BJ (cell line): ENCODE data around the gene NFIX. TPM values are rescaled to one million over a fixed set of nuclear protein-coding genes. Genes with fewer than 3 reads are reported as not detected.
A peak's percentile ranks its signal among the peaks of the same experiment; 100 is the strongest.

Experiments
- CTCF ChIA-PET: fragments of 350-600 bp; formaldehyde crosslinking; extraction: SDS; loops from one replicate; lab custom pipeline; 2021; ENCODE audit warnings: antibody characterized with exemption, inconsistent platforms; lab: Yijun Ruan, JAX
- POLR2A ChIA-PET: fragments of 300-600 bp; sonication (Branson Sonifier 250); formaldehyde crosslinking; extraction: SDS; loops from one replicate; lab custom pipeline; 2021; ENCODE audit warnings: antibody characterized with exemption; lab: Charles Lee
- DNase-seq: peaks from one replicate; pipeline ENCODE4 v3.0.0-alpha.2; 2011; ENCODE audit warnings: low read depth
- H3K27me3 ChIP-seq: 2 replicates; pipeline ENCODE4 v1.6.0; 2011; ENCODE audit warnings: low read length; ENCODE audit not compliant: control insufficient read depth, insufficient read depth
- H3K36me3 ChIP-seq: 2 replicates; pipeline ENCODE4 v1.5.1; 2011; ENCODE audit warnings: low read length; ENCODE audit not compliant: control insufficient read depth, insufficient read depth
- H3K4me3 ChIP-seq: 2 replicates; pipeline ENCODE4 v1.5.1; 2011; ENCODE audit warnings: low read depth, mild to moderate bottlenecking, control low read depth, low read length
- CTCF ChIP-seq: IDR thresholded peaks from 2 replicates; pipeline ENCODE4 v1.5.1; 2011; ENCODE audit warnings: low read depth, mild to moderate bottlenecking, control low read depth, inconsistent platforms, low read length, moderate library complexity; ENCODE audit not compliant: insufficient read depth
- polyA plus RNA-seq: library from polyadenylated mRNA; depleted of rRNA; stranded (reverse); fragments of >200 nt; gene quantifications from 2 replicates; pipeline ENCODE4 v1.2.3, GENCODE V29; 2011

NFIX gene
- polyA plus RNA-seq, 1 experiment: 29.4 TPM

DNA sequence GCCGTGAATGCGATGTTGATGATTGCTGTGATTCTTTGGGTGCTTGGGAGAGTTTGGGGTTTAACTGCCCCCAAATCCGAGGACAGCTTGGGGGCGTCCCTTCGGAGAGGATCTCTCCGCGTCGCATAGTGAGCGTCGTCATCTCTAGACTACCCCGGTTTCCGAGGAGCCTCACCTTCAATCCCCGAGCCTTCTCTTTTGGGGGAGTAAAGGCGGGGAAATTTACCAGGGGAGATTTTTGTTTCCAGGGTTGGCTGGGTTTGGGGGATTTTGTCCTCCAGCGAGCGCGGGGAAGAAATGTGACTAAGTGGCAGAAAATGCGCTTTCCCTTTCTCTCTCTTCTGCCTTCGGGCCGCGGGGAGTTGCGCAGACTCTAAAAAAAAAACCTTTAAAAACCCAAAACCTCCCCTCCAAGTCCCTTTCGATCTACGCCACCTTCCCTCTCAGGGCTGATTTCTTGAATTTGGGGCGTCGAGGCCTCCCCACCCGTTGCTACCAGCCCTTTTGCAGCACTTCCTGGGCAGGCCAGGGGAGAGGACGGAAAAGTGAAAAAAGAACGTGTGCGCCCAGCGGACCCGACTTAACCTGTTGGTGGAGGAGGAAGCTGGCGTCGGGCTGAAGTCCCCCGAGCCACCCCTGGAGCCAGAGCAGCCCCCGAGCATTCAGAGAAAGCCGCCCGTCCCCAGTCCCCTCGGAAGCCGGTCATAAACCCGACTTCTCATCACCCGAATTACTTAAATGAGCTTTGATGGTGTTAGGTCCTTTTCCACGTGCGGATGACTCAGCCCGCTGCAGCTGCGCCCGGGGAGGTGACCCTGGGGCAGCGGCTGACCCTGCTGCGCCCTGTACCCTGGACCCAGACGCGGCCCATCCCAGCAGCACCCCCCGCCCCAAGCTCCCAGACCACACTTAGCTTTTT, 17.7 kb downstream of the NFIX start:
- peaks cover 8% of the 10 kb centered on the region for H3K36me3 ChIP-seq
- POLR2A ChIA-PET: interaction anchor here (0.5 kb wide), 1 partner anchor 10 kb away, joined by 19 read pairs; no protein-coding TSS in a partner anchor

GRCh38 chr19:13013649-13014048, 18.4 kb downstream of the NFIX start:
- no peak for DNase-seq
- CTCF ChIA-PET: interaction anchor here (0.6 to 1.9 kb wide), 6 partner anchors 8 to 92 kb away, joined by 3 to 10 read pairs (median 4); no protein-coding TSS in a partner anchor
- peaks cover 6% of the 10 kb centered on the region for H3K36me3 ChIP-seq
- H3K4me3 ChIP-seq: no peak overlapping the region
- POLR2A ChIA-PET: no interaction called here
- TF ChIP-seq CTCF: no peak
- H3K27me3 ChIP-seq: no peaks in the 10 kb centered on the region

More for the DNA sequence above, 17.7 kb downstream of the NFIX start:
- peak overlapping the region; percentile 38 for H3K4me3 ChIP-seq
- CTCF ChIA-PET: interaction anchor here (0.6 to 1.9 kb wide), 6 partner anchors 9 to 93 kb away, joined by 3 to 10 read pairs (median 4); no protein-coding TSS in a partner anchor
- DNase-seq: no peak
- TF ChIP-seq CTCF: no peak
- H3K27me3 ChIP-seq: no peaks in the 10 kb centered on the region

GRCh38 chr19:13014101-13014920, 19.0 kb downstream of the NFIX start:
- H3K4me3 ChIP-seq: no peak overlapping the region
- no peak for DNase-seq
- POLR2A ChIA-PET: no interaction called here
- no peak for TF ChIP-seq CTCF
- peaks cover 2% of the 10 kb centered on the region for H3K36me3 ChIP-seq
- CTCF ChIA-PET: interaction anchor here (1.5 to 1.9 kb wide), 3 partner anchors 8 to 79 kb away, joined by 5 to 10 read pairs (median 7); no protein-coding TSS in a partner anchor
- no peaks in the 10 kb centered on the region for H3K27me3 ChIP-seq

DNA sequence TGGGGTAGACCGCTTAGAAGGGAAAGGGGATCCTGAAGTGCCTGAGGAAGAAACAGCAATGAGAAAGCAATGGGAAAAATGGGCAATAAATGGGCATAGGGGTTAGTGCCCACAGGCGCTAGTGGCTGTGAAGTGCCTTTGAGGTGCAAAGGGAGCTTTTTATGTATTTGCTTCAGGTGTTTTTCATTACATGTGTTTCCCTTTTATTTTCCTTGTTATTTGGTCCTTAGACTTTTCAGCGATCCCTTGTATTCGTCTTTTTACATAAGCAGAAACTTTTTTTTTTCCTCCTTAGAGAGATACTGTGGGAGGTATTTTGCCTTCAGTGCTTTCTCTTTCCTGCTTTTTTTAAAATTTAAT, 19.6 kb downstream of the NFIX start:
- Histone ChIP-seq H3K27me3 (no peaks in the 10 kb centered on the region), H3K4me3 (no peak overlapping the region), H3K36me3 (peaks cover 2% of the 10 kb centered on the region)
- POLR2A ChIA-PET: no interaction called here
- no peak for DNase-seq
- CTCF ChIA-PET: interaction anchor here (1.0 to 1.9 kb wide), 3 partner anchors 47 to 79 kb away, joined by 4 to 10 read pairs (median 5); no protein-coding TSS in a partner anchor
- TF ChIP-seq CTCF: no peak
